ENCODE data around the gene MTG2.

MTG2 gene

DNA sequence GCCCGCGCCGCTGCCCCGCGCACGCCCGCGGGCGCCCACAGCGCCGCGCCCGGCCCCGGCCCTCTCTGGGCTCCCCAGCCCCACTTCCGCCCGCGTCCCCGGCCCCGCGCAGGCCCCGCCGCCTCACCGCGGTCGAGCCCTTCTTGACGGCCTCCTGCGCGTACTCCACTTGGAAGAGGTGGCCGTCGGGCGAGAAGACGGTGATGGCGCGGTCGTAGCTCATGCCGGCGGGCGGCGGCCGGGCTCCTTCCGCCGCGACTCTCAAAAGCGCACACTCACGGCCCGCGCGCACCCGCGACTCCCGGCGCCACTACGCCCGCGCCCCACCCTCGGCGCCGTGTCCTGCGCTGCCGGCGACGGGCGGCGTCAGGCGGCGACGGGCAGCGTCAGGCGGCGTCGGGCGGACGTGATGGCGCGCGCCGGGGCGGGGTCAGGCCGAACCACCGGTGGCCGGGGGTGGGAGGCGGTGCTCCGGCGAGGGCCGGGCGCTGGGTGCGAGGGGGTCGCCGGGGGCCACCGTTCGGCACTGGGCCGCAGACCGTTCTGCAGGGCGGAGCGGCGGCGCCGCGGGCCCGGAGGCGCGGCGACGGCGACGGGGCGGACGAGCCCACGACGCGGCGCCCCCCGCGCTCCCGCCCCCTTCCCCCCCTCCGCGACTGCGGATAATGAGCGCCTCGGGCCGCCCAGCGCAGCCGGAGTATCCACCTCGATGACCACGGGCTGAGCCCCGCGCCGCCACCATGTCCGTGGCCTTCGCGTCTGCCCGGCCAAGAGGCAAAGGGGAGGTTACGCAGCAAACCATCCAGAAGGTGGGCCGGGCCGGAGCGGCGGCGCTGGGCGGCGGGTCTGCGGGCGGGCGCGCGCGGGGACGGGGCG lies 39.5 kb upstream of the MTG2 start, which contains the start of the genes PSMA7 and SS18L1:
Gene PSMA7 (minus strand): TSS at position 314 of the 876 bp plus-strand sequence. CDS start 91 bp downstream, at position 223.
Gene SS18L1 (plus strand): TSS at position 689 of the 876 bp plus-strand sequence. CDS start 52 bp downstream, at position 741.
- Mint-ChIP-seq H3K27ac (peak within 1 kb of the TSS; percentile 96 to 99 (median 96)), H3K27me3 (ENCODE audit: low read depth) (peaks cover 3% of the 10 kb centered on the region), H3K4me1 (peaks cover 47% of the 10 kb centered on the region), H3K9me3 (no peaks in the 10 kb centered on the region), H3K4me3 (peak within 1 kb of the TSS; percentile 94 to 99 (median 98)), H3K36me3 (ENCODE audit: low read depth) (peaks cover 24% of the 10 kb centered on the region)
- TF ChIP-seq CTCF (IDR thresholded peaks at IDR 0.05; ENCODE audit: unreplicated experiment in 3 of 3) = no peak

- H3K27me3 Mint-ChIP-seq (ENCODE audit: low read depth) = no peaks in the 10 kb centered on the region
- peak overlapping the region; percentile 88 to 97 (median 91) for H3K4me3 Mint-ChIP-seq
- no peaks in the 10 kb centered on the region for H3K9me3 Mint-ChIP-seq
- H3K36me3 Mint-ChIP-seq (ENCODE audit: low read depth) = peaks cover 16% of the 10 kb centered on the region
- no peak for TF ChIP-seq CTCF (IDR thresholded peaks at IDR 0.05; ENCODE audit: unreplicated experiment in 3 of 3)
- H3K4me1 Mint-ChIP-seq = peaks cover 49% of the 10 kb centered on the region
- peak overlapping the region; percentile 86 to 96 (median 95) for H3K27ac Mint-ChIP-seq
These were observed 38.6 kb upstream of the MTG2 start for GRCh38 chr20:62143957-62144825.

DNA sequence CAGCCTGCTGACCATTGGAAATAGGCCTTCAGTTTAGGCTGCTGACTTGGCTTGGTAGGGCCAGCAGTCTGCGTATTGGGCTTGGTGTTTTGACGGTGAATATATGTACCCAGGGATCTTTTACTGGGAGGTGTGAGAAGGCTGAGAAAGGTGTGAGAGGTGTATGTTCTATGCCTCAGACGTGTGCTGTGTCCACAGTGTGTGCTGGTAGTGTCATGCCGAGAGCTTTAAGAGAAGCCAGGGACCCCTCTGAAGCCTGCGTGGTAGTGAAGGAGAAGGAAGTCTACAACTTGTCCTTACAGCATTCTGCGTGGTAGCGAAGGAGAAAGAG lies 37.2 kb upstream of the MTG2 start:
- H3K4me3 Mint-ChIP-seq = peak overlapping the region; percentile 88 to 97 (median 91)
- H3K9me3 Mint-ChIP-seq = no peaks in the 10 kb centered on the region
- TF ChIP-seq CTCF (IDR thresholded peaks at IDR 0.05; ENCODE audit: unreplicated experiment in 3 of 3) = no peak
- no peaks in the 10 kb centered on the region for H3K27me3 Mint-ChIP-seq (ENCODE audit: low read depth)
- peaks cover 8% of the 10 kb centered on the region for H3K36me3 Mint-ChIP-seq (ENCODE audit: low read depth)
- H3K27ac Mint-ChIP-seq = peak overlapping the region in 2 of 3 experiments; percentile 58 to 86
- H3K4me1 Mint-ChIP-seq = peaks cover 57% of the 10 kb centered on the region

GRCh38 chr20:62146019-62146755 lies 36.6 kb upstream of the MTG2 start:
- TF ChIP-seq CTCF (IDR thresholded peaks at IDR 0.05; ENCODE audit: unreplicated experiment in 3 of 3) = no peak
- Mint-ChIP-seq H3K4me3 (peak overlapping the region; percentile 88 to 97 (median 91)), H3K36me3 (ENCODE audit: low read depth) (peaks cover 6% of the 10 kb centered on the region), H3K4me1 (peaks cover 53% of the 10 kb centered on the region), H3K27me3 (ENCODE audit: low read depth) (no peaks in the 10 kb centered on the region), H3K9me3 (no peaks in the 10 kb centered on the region), H3K27ac (peak overlapping the region in 1 of 3 experiments; percentile 58)

GRCh38 chr20:62147125-62147524 lies 35.7 kb upstream of the MTG2 start:
- no peaks in the 10 kb centered on the region for H3K9me3 Mint-ChIP-seq
- H3K4me3 Mint-ChIP-seq = peak overlapping the region in 2 of 3 experiments; percentile 38 to 48
- peaks cover 8% of the 10 kb centered on the region for H3K36me3 Mint-ChIP-seq (ENCODE audit: low read depth)
- no peak for TF ChIP-seq CTCF (IDR thresholded peaks at IDR 0.05; ENCODE audit: unreplicated experiment in 3 of 3)
- peaks cover 44% of the 10 kb centered on the region for H3K4me1 Mint-ChIP-seq
- H3K27ac Mint-ChIP-seq = no peak overlapping the region
- no peaks in the 10 kb centered on the region for H3K27me3 Mint-ChIP-seq (ENCODE audit: low read depth)

Data from nephron (organoid).